Measurements from ENCODE around the gene KCTD18. TPM values are rescaled to one million over a fixed set of nuclear protein-coding genes. Genes with fewer than 3 reads are reported as not detected.

The KCTD18 gene
- total and polyA plus RNA-seq, 12 donors: 5.0 to 16.5 (median 9.9) TPM

DNA sequence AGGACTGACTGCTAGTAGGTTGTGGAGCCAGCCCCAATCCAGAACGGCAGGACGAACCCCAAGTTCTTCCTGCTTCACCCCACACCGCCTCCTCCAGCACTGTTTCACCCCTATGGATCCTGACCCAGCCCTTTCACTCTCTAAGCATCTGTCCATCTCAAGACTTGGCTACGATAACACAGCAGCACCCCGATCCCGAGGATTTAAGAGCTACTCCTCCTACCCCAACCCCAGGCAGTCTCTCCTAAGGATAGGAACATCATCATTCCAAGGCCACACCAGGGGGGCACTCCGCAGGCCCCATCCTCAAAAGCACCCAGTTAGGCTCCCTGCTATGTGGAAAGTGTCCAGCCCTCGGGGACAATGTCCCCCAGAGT, 645 bp downstream of the KCTD18 start:
- peaks cover 0 to 4% (median 0%) of the 10 kb centered on the region in 7 donors for H3K27me3 ChIP-seq
- 32 to 40% methylated on average over 8 of the region's 8 CpGs for WGBS, 2 donors
- DNase-seq: peak; percentile 5 to 10
- peak overlapping the region; percentile 64 to 94 (median 82) for H3K4me3 ChIP-seq
- peaks cover 0 to 18% (median 11%) of the 10 kb centered on the region in 9 donors for H3K4me1 ChIP-seq
- TF ChIP-seq, protein P1, sequence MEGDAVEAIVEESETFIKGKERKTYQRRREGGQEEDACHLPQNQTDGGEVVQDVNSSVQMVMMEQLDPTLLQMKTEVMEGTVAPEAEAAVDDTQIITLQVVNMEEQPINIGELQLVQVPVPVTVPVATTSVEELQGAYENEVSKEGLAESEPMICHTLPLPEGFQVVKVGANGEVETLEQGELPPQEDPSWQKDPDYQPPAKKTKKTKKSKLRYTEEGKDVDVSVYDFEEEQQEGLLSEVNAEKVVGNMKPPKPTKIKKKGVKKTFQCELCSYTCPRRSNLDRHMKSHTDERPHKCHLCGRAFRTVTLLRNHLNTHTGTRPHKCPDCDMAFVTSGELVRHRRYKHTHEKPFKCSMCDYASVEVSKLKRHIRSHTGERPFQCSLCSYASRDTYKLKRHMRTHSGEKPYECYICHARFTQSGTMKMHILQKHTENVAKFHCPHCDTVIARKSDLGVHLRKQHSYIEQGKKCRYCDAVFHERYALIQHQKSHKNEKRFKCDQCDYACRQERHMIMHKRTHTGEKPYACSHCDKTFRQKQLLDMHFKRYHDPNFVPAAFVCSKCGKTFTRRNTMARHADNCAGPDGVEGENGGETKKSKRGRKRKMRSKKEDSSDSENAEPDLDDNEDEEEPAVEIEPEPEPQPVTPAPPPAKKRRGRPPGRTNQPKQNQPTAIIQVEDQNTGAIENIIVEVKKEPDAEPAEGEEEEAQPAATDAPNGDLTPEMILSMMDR (IDR thresholded peaks at IDR 0.05): no peak
- H3K36me3 ChIP-seq: peaks cover 0 to 27% (median 7%) of the 10 kb centered on the region in 9 donors
- peak overlapping the region in 9 of 10 donors; percentile 86 to 96 (median 91) for H3K27ac ChIP-seq
- no peaks in the 10 kb centered on the region for H3K9me3 ChIP-seq
- ATAC-seq: peak in 6 of 8 donors; percentile 3 to 26 (median 8)
- intact Hi-C loops (cut with DNase I): loop anchor here in 1 of 10 donors (10.0 kb wide), 1 partner anchor 196 kb away; no protein-coding TSS in a partner anchor

GRCh38 chr2:200507179-200507578, 2.7 kb downstream of the KCTD18 start:
- no peak overlapping the region for H3K4me3 ChIP-seq
- no peak for DNase-seq
- intact Hi-C loops (cut with DNase I): loop anchor here in 1 of 10 donors (10.0 kb wide), 1 partner anchor 198 kb away; no protein-coding TSS in a partner anchor
- TF ChIP-seq, protein P1 (IDR thresholded peaks at IDR 0.05): no peak
- WGBS, 2 donors: 85 to 86% methylated on average over 2 of the region's 2 CpGs
- H3K27ac ChIP-seq: no peak overlapping the region
- no peak for ATAC-seq
- peaks cover 0 to 1% (median 0%) of the 10 kb centered on the region in 7 donors for H3K27me3 ChIP-seq
- H3K9me3 ChIP-seq: no peaks in the 10 kb centered on the region
- H3K4me1 ChIP-seq: peaks cover 0 to 18% (median 11%) of the 10 kb centered on the region in 9 donors
- peaks cover 0 to 47% (median 11%) of the 10 kb centered on the region in 9 donors for H3K36me3 ChIP-seq

DNA sequence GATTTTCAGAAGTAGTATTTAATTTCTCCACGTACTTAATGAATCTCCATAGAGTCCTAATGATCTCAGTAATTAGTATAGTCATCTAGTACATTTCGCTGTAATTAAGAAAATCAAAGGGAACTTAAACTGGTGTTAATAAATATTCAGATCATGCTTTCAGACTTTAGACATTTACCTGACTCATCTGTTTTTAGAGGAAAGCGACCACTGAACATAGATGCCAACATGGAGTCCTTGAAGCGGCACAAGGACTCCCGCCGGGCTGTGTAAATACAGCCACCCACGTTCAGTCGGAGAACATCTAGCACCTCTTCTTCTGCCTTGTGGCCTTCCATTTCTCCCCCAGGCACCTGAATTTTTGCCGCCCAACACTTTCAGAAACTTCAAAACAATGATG, 3.2 kb downstream of the KCTD18 start:
- 87 to 89% methylated on average over 9 of the region's 9 CpGs for WGBS, 2 donors
- H3K4me1 ChIP-seq: peaks cover 0 to 18% (median 11%) of the 10 kb centered on the region in 9 donors
- no peaks in the 10 kb centered on the region for H3K9me3 ChIP-seq
- no peak for ATAC-seq
- H3K27me3 ChIP-seq: no peaks in the 10 kb centered on the region
- no peak overlapping the region for H3K27ac ChIP-seq
- TF ChIP-seq, protein P1 (IDR thresholded peaks at IDR 0.05): no peak
- H3K4me3 ChIP-seq: no peak overlapping the region
- H3K36me3 ChIP-seq: peaks cover 0 to 52% (median 11%) of the 10 kb centered on the region in 9 donors
- no peak for DNase-seq
- intact Hi-C loops (cut with DNase I): loop anchor here in 1 of 10 donors (10.0 kb wide), 1 partner anchor 198 kb away; no protein-coding TSS in a partner anchor

GRCh38 chr2:200502196-200502595, 7.7 kb downstream of the KCTD18 start:
- TF ChIP-seq, protein P1 (IDR thresholded peaks at IDR 0.05): no peak
- no peak for ATAC-seq
- intact Hi-C loops (cut with DNase I): loop anchor here in 1 of 10 donors (10.0 kb wide), 1 partner anchor 203 kb away; no protein-coding TSS in a partner anchor

More at GRCh38 chr2:200502196-200502595, 7.7 kb downstream of the KCTD18 start:
- H3K27me3 ChIP-seq: no peaks in the 10 kb centered on the region
- no peak overlapping the region for H3K4me3 ChIP-seq
- no peaks in the 10 kb centered on the region for H3K4me1 ChIP-seq
- peaks cover 0 to 74% (median 20%) of the 10 kb centered on the region in 9 donors for H3K36me3 ChIP-seq
- no peak for DNase-seq
- WGBS, 2 donors: 98 to 99% methylated on average over 5 of the region's 5 CpGs
- H3K27ac ChIP-seq: no peak overlapping the region
- H3K9me3 ChIP-seq: no peaks in the 10 kb centered on the region
